Liver (tissue), 9 donors: ENCODE measurements around the gene CREBBP. TPM values are rescaled to one million over a fixed set of nuclear protein-coding genes. Genes with fewer than 3 reads are reported as not detected.

Experiments used
- DNase-seq: peaks from one replicate; pipeline ENCODE4 v3.0.0-alpha.2; 2017; ENCODE audit warnings: low spot score
- H3K27ac ChIP-seq, 2 donors: one replicate each; pipeline ENCODE4 v1.7.0; 2013; ENCODE audit warnings: inconsistent platforms in 2 of 2, low read length in 2 of 2, control low read depth in 1 of 2, low read depth in 1 of 2, mild to moderate bottlenecking in 1 of 2
- H3K27me3 ChIP-seq, 4 donors: one replicate each; pipeline versions ENCODE4 v1.6.1 to v1.7.0; 2013; ENCODE audit warnings: low read length in 3 of 4, inconsistent platforms in 1 of 4, mild to moderate bottlenecking in 1 of 4, moderate library complexity in 1 of 4; ENCODE audit not compliant: control insufficient read depth in 4 of 4, insufficient read depth in 4 of 4
- H3K36me3 ChIP-seq, 4 donors: one replicate each; pipeline versions ENCODE4 v1.6.1 to v1.7.0; 2013; ENCODE audit warnings: low read length in 3 of 4, mild to moderate bottlenecking in 3 of 4, low read depth in 1 of 4, moderate library complexity in 1 of 4; ENCODE audit not compliant: control insufficient read depth in 4 of 4, insufficient read depth in 3 of 4
- H3K4me1 ChIP-seq, 4 donors: one replicate each; pipeline versions ENCODE4 v1.6.1 to v1.7.0; 2013; ENCODE audit warnings: low read length in 3 of 4, mild to moderate bottlenecking in 3 of 4, moderate library complexity in 1 of 4; ENCODE audit not compliant: control insufficient read depth in 4 of 4, insufficient read depth in 4 of 4
- H3K4me3 ChIP-seq, 3 donors: one replicate each; pipeline versions ENCODE4 v1.6.1 to v1.7.0; 2013; ENCODE audit warnings: low read length in 3 of 3, control low read depth in 1 of 3, low read depth in 1 of 3, mild to moderate bottlenecking in 1 of 3
- H3K9ac ChIP-seq, 2 donors: one replicate each; pipeline ENCODE4 v1.7.0; 2013; ENCODE audit warnings: low read length in 2 of 2, mild to moderate bottlenecking in 2 of 2, moderate library complexity in 2 of 2, control low read depth in 1 of 2, low read depth in 1 of 2
- H3K9me3 ChIP-seq, 4 donors: one replicate each; pipeline versions ENCODE4 v1.6.1 to v1.7.0; 2013; ENCODE audit warnings: low read length in 3 of 4; ENCODE audit not compliant: control insufficient read depth in 4 of 4
- EGR1 ChIP-seq, 2 donors: IDR thresholded peaks; 2 replicates each; pipeline ENCODE4 v1.6.1; 2016 to 2018; ENCODE audit warnings: antibody characterized with exemption in 2 of 2, low read depth in 2 of 2
- FOXA1 ChIP-seq: IDR thresholded peaks from 2 replicates; pipeline ENCODE4 v1.6.1; 2016; ENCODE audit warnings: antibody characterized with exemption
- FOXA2 ChIP-seq: IDR thresholded peaks from 2 replicates; pipeline ENCODE4 v1.6.1; 2016; ENCODE audit warnings: antibody characterized with exemption
- GABPA ChIP-seq, 2 donors: IDR thresholded peaks in 1 of 2; conservative IDR thresholded peaks in 1 of 2; 2 replicates each; pipeline ENCODE4 v1.6.1; 2016; ENCODE audit warnings: antibody characterized with exemption in 2 of 2, mild to moderate bottlenecking in 1 of 2, moderate library complexity in 1 of 2
- HNF4A ChIP-seq, 2 donors: conservative IDR thresholded peaks; 2 replicates each; pipeline ENCODE4 v1.6.1; 2016; ENCODE audit warnings: antibody characterized with exemption in 2 of 2, mild to moderate bottlenecking in 2 of 2
- HNF4G ChIP-seq: IDR thresholded peaks from 2 replicates; pipeline ENCODE4 v1.6.1; 2016; ENCODE audit warnings: antibody characterized with exemption
- JUND ChIP-seq, 2 donors: IDR thresholded peaks; 2 replicates each; pipeline ENCODE4 v1.6.1; 2016; ENCODE audit warnings: antibody characterized with exemption in 2 of 2
- MAX ChIP-seq: IDR thresholded peaks from 2 replicates; pipeline ENCODE4 v1.6.1; 2016; ENCODE audit warnings: antibody characterized with exemption
- NR2F2 ChIP-seq: IDR thresholded peaks from 2 replicates; pipeline ENCODE4 v1.6.1; 2016; ENCODE audit warnings: antibody characterized with exemption
- RAD21 ChIP-seq, 2 donors: IDR thresholded peaks; 2 replicates each; pipeline ENCODE4 v1.6.1; 2016; ENCODE audit warnings: antibody characterized with exemption in 2 of 2, mild to moderate bottlenecking in 2 of 2
- RXRA ChIP-seq, 2 donors: IDR thresholded peaks; 2 replicates each; pipeline ENCODE4 v1.6.1; 2017 to 2018; ENCODE audit warnings: antibody characterized with exemption in 2 of 2, mild to moderate bottlenecking in 1 of 2
- SP1 ChIP-seq: IDR thresholded peaks from 2 replicates; pipeline ENCODE4 v1.6.1; 2018; ENCODE audit warnings: antibody characterized with exemption, mild to moderate bottlenecking
- TAF1 ChIP-seq: conservative IDR thresholded peaks from 2 replicates; pipeline ENCODE4 v1.6.1; 2016; ENCODE audit warnings: antibody characterized with exemption, mild to moderate bottlenecking
- YY1 ChIP-seq: IDR thresholded peaks from 2 replicates; pipeline ENCODE4 v1.6.1; 2016; ENCODE audit warnings: antibody characterized with exemption, mild to moderate bottlenecking
- ZBTB33 ChIP-seq: IDR thresholded peaks from 2 replicates; pipeline ENCODE4 v1.6.1; 2016; ENCODE audit warnings: antibody characterized with exemption
- WGBS: extraction: QIAGEN DNeasy Blood & Tissue Kit; methylation state at CpG from one replicate; pipeline ENCODE4 v1.1.7; 2013; 5-methylcytosine and 5-hydroxymethylcytosine counted together
- polyA plus RNA-seq, 2 donors: library from polyadenylated mRNA; stranded (reverse) in 1 of 2; unstranded in 1 of 2; fragments of 200-250 nt in 1 of 2; fragments of >200 nt in 1 of 2; fragmentation: Nextera tagmentation in 1 of 2; extraction: Ambion mirVana in 1 of 2; gene quantifications; one replicate each; pipeline versions ENCODE4 v1.2.1 to v1.2.3, GENCODE V29; 2013 to 2015
- total RNA-seq, 2 donors: library from RNA; depleted of rRNA; stranded (reverse); fragments of >200 nt; gene quantifications; one replicate each; pipeline ENCODE4 v1.2.3, GENCODE V29; 2014
- TF ChIP-seq, protein P1 (sequence below): IDR thresholded peaks from 2 replicates; pipeline ENCODE4 v1.6.1; 2016; ENCODE audit warnings: antibody characterized with exemption, mild to moderate bottlenecking
- TF ChIP-seq, protein P2 (sequence below): fragments of 150-350 bp; IDR thresholded peaks from 2 replicates; pipeline ENCODE4 v1.5.1; 2017; ENCODE audit warnings: improper control_type of control experiment, low read depth, low read length; ENCODE audit not compliant: missing input control
- donor health status: healthy.
- donor health status: healthy.
- donor health status: healthy.
- donor health status: healthy.
- donor health status: healthy.

CREBBP gene
- total and polyA plus RNA-seq, 4 donors: 7.0 to 25.8 (median 19.5) TPM

DNA sequence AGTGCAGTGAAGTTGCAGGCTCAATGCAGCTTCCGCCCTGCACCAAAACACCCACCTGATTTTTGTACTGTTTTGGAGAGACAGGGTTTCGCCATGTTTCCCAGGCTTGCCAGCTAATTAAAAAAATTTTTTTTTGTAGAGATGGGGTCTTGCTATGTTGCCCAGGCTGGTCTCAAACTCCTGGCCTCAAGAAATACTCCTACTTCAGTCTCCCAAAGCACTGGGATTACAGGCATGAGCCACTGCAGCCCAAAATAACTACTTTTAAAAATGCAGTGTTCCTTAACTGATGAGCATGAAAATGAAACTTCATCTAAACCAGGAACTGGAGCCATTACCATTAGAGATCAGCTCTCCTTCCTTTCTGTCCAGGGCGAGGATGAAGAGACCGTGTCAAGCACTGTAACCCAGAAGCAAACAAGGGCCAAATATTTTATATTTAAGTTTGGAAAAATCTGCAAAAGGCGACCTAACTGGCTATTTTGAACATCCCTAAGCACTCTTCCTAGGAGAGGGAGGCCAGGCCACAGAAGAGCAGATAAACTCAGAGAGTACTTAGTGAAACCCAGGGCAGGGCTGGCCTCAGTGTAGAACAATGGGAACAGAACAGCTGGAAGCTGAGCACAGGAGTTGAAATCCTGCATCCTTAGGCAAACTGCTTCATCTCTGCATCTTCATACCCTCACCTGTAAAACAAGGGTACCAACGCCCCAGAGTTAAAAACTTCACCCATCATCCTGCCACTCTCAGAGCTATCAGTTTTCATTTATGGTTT lies 24.0 kb downstream of the CREBBP start:
- Histone ChIP-seq H3K27me3 (no peaks in the 10 kb centered on the region), H3K36me3 (no peaks in the 10 kb centered on the region), H3K4me1 (peaks cover 14 to 52% (median 48%) of the 10 kb centered on the region in 4 donors), H3K27ac (peak overlapping the region; percentile 63 to 78), H3K9ac (no peak overlapping the region), H3K9me3 (no peaks in the 10 kb centered on the region), H3K4me3 (no peak overlapping the region)
- 84% methylated on average over 6 of the region's 6 CpGs for whole genome bisulfite sequencing
- TF ChIP-seq MAX (no peak), GABPA (IDR thresholded peaks at IDR 0.05 in 1 of 2, conservative IDR thresholded peaks at IDR 0.05 in 1 of 2) (no peak), HNF4A (conservative IDR thresholded peaks at IDR 0.05) (no peak)
- DNase-seq: no peak

DNA sequence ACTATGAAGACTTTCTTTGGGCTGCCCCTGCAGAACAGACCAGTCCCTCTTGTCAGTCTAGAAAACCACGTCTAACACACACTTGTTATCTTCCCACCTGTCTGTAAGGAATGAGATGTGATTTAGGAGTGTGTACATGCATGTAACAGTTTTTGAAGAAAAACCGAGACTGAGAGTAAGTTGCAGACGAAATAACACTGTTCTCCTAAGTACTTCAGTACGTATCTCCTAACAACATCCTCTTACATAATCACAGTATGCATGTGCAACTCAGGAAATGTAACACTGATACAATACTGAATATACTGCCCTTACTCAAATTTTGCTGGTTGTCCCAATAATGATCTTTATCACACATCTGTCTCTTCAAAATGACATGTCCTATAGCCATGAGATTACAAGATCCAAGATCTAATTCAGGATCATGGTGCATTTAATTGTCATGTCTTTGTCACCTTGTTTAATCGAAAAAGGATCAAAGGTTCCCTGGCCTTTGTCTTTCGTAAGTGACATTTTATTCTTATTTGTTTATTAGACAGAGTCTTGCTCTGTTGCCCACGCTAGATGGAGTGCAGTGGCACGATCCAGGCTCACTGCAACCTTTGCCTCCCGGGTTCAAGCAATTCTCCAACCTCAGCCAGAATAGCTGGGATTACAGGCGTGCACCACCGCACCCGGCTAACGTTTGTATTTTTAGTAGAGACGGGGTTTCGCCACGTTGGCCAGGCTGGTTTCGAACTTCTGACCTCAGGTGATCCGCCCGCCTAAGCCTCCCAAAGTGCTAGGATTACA lies 25.6 kb downstream of the CREBBP start:
- H3K4me3 ChIP-seq: no peak overlapping the region
- peaks cover 0 to 8% (median 1%) of the 10 kb centered on the region in 4 donors for H3K36me3 ChIP-seq
- DNase-seq: no peak
- H3K27me3 ChIP-seq: no peaks in the 10 kb centered on the region
- H3K9ac ChIP-seq: no peak overlapping the region
- 35% methylated on average over 19 of the region's 19 CpGs for WGBS
- H3K4me1 ChIP-seq: peaks cover 10 to 47% (median 46%) of the 10 kb centered on the region in 4 donors
- no peaks in the 10 kb centered on the region for H3K9me3 ChIP-seq
- no peak for TF ChIP-seq TAF1
- TF ChIP-seq NR2F2: no peak
- TF ChIP-seq HNF4G: peak; percentile 17
- TF ChIP-seq ZBTB33: no peak
- TF ChIP-seq GABPA (IDR thresholded peaks at IDR 0.05 in 1 of 2, conservative IDR thresholded peaks at IDR 0.05 in 1 of 2): no peak
- no peak for TF ChIP-seq FOXA2
- TF ChIP-seq FOXA1: no peak
- TF ChIP-seq RAD21 (IDR thresholded peaks at IDR 0.05): no peak
- no peak for TF ChIP-seq EGR1 (IDR thresholded peaks at IDR 0.05; ENCODE audit: low read depth in 2 of 2)
- TF ChIP-seq, protein P1, sequence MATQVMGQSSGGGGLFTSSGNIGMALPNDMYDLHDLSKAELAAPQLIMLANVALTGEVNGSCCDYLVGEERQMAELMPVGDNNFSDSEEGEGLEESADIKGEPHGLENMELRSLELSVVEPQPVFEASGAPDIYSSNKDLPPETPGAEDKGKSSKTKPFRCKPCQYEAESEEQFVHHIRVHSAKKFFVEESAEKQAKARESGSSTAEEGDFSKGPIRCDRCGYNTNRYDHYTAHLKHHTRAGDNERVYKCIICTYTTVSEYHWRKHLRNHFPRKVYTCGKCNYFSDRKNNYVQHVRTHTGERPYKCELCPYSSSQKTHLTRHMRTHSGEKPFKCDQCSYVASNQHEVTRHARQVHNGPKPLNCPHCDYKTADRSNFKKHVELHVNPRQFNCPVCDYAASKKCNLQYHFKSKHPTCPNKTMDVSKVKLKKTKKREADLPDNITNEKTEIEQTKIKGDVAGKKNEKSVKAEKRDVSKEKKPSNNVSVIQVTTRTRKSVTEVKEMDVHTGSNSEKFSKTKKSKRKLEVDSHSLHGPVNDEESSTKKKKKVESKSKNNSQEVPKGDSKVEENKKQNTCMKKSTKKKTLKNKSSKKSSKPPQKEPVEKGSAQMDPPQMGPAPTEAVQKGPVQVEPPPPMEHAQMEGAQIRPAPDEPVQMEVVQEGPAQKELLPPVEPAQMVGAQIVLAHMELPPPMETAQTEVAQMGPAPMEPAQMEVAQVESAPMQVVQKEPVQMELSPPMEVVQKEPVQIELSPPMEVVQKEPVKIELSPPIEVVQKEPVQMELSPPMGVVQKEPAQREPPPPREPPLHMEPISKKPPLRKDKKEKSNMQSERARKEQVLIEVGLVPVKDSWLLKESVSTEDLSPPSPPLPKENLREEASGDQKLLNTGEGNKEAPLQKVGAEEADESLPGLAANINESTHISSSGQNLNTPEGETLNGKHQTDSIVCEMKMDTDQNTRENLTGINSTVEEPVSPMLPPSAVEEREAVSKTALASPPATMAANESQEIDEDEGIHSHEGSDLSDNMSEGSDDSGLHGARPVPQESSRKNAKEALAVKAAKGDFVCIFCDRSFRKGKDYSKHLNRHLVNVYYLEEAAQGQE: no peak
- TF ChIP-seq HNF4A (conservative IDR thresholded peaks at IDR 0.05): peak; percentile 60 to 84
- peak; percentile 42 to 70 for TF ChIP-seq RXRA (IDR thresholded peaks at IDR 0.05)
- TF ChIP-seq YY1: no peak
- peak; percentile 9 for TF ChIP-seq SP1
- no peak for TF ChIP-seq JUND (IDR thresholded peaks at IDR 0.05)
- TF ChIP-seq, protein P2, sequence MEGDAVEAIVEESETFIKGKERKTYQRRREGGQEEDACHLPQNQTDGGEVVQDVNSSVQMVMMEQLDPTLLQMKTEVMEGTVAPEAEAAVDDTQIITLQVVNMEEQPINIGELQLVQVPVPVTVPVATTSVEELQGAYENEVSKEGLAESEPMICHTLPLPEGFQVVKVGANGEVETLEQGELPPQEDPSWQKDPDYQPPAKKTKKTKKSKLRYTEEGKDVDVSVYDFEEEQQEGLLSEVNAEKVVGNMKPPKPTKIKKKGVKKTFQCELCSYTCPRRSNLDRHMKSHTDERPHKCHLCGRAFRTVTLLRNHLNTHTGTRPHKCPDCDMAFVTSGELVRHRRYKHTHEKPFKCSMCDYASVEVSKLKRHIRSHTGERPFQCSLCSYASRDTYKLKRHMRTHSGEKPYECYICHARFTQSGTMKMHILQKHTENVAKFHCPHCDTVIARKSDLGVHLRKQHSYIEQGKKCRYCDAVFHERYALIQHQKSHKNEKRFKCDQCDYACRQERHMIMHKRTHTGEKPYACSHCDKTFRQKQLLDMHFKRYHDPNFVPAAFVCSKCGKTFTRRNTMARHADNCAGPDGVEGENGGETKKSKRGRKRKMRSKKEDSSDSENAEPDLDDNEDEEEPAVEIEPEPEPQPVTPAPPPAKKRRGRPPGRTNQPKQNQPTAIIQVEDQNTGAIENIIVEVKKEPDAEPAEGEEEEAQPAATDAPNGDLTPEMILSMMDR: no peak
- peak overlapping the region; percentile 25 to 63 for H3K27ac ChIP-seq
